DOHH2 (cell line): ENCODE data around the gene RAB15.

Source experiments
- EZH2phosphoT487 ChIP-seq: fragments of 200-600 bp; sonication (generic); IDR thresholded peaks from 2 replicates; pipeline ENCODE4 v1.6.1; 2017; ENCODE audit warnings: borderline replicate concordance, mild to moderate bottlenecking, antibody characterized with exemption, low read length, moderate library complexity, mixed read lengths
- TF ChIP-seq, protein P1 (sequence below): fragments of 200-600 bp; sonication (generic); IDR thresholded peaks from one replicate; pipeline ENCODE4 v1.5.1; 2014; ENCODE audit warnings: antibody characterized with exemption, mild to moderate bottlenecking, low read depth, low read length; ENCODE audit not compliant: poor library complexity, severe bottlenecking

DNA sequence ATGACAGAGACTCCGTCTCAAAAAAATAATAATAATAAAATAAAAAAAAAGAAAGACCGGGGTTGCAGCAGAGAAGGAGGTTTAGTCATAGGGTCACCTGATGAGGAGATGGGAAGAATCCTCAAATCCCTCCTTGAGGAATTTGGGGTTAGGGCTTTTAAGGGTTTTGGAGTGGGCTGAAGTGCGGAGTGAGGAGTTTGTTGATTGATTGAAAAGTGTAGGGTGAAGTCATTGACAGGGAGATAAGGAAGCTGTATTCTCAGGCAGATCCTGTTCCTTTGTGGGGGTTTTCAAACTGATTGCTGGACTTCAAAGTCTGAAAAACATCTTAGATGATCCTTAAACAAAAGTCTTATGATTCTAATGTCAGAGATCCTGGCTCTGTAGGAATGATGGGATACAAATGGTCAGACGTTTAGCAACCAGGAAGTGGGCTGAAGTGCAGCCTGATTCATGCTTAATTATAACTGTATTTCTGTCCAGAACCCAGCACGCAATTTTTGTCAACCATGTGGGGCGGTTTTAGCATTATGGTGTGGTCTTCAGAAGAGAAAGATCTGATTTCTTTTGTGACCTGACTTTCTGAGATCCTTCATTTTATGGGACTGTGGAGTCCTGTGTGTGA, 30.6 kb upstream of the RAB15 start:
- TF ChIP-seq, protein P1, sequence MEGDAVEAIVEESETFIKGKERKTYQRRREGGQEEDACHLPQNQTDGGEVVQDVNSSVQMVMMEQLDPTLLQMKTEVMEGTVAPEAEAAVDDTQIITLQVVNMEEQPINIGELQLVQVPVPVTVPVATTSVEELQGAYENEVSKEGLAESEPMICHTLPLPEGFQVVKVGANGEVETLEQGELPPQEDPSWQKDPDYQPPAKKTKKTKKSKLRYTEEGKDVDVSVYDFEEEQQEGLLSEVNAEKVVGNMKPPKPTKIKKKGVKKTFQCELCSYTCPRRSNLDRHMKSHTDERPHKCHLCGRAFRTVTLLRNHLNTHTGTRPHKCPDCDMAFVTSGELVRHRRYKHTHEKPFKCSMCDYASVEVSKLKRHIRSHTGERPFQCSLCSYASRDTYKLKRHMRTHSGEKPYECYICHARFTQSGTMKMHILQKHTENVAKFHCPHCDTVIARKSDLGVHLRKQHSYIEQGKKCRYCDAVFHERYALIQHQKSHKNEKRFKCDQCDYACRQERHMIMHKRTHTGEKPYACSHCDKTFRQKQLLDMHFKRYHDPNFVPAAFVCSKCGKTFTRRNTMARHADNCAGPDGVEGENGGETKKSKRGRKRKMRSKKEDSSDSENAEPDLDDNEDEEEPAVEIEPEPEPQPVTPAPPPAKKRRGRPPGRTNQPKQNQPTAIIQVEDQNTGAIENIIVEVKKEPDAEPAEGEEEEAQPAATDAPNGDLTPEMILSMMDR: no peak
- no peak for TF ChIP-seq EZH2phosphoT487
